NOMO-1 (cell line): Measurements from ENCODE around the gene RHOT1.
"Not testable (repeated sequence)": the region's sequence is repeated elsewhere in the genome, so short reads cannot be mapped to it uniquely, and the experiment has no call there.

Experiments used
- DNase-seq, 2 experiments: peaks; one replicate each; lab custom pipeline; 2025; ENCODE audit not compliant: unreplicated experiment in 2 of 2; lab: John Stamatoyannopoulos, UW

The RHOT1 gene

DNA sequence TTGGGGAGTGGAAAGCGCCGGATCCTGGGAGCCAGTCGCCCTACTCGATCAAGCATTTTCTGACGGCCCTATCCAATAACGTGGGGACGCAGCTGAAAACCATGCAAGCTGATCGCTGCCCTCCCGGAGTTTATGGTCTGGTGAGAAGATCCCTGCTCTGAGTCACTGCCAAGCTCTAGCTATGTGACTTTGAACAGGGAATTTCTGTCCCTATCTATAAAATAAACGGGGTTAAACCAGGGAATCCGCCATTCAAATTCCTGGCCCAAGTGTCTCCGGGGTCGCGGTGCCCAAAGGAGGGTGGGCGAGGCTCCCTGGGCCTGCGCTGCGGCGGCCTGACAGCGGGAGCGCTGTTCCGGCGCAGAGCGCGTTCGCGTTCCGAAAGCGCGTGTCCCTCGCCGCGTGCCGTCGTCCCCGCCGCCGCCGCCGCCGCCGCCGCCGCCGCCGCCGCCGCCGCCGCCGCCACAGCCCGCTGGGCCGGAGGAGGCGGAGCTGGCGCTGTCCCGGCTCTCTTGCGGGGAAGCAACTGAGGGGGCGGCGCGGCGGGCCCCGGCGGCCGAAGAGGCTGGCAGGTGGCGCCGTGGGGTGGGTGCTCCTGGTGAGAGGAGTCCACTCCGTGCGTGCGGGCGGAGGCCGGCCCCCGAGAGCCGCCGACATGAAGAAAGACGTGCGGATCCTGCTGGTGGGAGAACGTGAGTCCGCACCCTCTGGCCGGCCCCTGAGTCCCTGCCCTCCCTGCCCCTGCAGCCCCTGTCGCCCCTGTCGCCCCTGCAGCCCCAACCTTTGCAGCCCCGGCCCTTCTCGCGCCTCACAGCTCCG, at the start of gene RHOT1:
RHOT1 (plus strand) TSS at position 465 of the 819 bp plus-strand sequence; CDS start at position 656, 191 bp downstream.
- DNase-seq, result peak; percentile 70 to 84

- DNase-seq, result no peak
These were observed 42.6 kb upstream of the RHOT1 start for GRCh38 chr17:32099686-32100085.

- DNase-seq, result not testable (repeated sequence)
These were observed 42.0 kb upstream of the RHOT1 start for GRCh38 chr17:32100323-32100722.

- DNase-seq, result no peak
These were observed 41.2 kb upstream of the RHOT1 start for GRCh38 chr17:32100971-32101631.

GRCh38 chr17:32102172-32102571, 40.1 kb upstream of the RHOT1 start:
- DNase-seq, result no peak

- DNase-seq, result no peak
These were observed 39.6 kb upstream of the RHOT1 start for GRCh38 chr17:32102646-32103186.

DNA sequence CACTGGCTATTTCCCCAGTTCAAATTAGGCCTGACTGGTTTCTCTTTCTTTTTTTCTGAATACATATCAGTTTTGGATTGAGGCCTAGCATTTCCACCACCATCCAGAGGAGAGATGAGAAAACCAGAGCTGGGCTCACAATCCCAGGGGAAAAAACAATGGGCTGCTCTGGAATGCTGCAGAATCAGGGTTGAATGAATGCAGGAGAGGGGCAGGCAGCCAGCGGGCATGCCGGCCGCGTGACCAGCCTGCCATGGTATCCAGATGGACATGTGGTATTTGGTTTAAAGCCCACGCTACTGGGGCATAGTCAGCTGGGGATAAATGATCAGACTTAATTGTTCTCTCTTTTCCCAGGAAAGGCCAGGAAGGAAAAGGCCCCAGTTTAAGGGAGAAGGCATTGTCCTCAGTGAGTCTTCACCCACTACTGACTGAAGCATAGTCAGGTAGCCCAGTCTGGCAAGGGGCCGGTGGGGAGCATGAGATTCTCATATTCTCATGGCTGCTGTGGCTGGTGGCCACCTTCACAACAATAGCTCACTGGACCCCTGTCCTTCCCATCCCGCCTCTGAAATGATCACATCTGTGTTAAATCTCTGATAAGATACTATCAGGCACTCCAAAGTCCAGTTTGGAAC, 38.7 kb upstream of the RHOT1 start:
- no peak for DNase-seq

DNA sequence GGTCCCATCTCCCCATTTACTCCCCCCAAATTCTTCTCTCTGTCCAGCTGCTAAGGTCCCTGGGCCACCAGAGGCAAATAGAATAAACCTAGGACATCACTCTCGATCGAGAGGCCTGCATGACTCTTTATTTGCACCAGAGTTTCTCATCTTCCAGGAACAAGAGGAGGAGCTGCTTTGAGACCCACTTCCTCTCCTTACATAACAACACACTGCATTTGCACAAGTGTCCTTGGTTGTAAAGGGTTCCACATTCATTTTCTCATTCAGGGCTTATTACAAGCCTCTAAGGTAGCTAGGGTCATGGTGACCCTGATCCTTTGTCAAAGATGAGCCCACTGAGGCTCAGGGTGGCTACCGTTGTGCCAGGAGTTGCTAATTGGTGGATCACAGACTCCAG, 38.1 kb upstream of the RHOT1 start:
- DNase-seq, result peak; percentile 62 to 71

DNA sequence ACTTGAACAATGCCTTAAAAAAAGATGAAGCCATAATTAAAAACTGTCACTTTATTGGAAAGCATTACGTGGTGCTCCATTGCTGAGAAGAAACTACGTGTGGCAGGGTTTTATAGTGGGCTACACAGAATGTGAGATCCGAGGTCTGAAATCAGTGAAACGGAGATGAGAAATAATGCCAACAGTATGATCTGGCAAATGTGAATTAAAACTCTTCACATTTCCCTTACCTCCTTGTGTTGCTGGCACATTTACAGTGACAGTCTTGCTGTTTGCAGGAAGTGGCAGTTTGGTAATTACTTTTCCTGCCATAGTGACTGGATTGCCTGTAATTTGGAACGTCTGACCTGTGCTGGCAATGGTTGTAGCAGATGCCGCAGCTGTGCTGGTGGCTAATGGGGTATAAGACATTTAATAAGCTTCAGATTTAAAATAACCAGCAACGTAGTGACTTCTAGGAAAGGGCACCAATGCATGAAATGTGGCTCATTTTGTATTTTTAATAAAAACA, 35.8 kb upstream of the RHOT1 start:
- DNase-seq, result not testable (repeated sequence)

GRCh38 chr17:32107194-32107593, 35.1 kb upstream of the RHOT1 start:
- peak in 1 of 2 experiments; percentile 19 for DNase-seq

DNA sequence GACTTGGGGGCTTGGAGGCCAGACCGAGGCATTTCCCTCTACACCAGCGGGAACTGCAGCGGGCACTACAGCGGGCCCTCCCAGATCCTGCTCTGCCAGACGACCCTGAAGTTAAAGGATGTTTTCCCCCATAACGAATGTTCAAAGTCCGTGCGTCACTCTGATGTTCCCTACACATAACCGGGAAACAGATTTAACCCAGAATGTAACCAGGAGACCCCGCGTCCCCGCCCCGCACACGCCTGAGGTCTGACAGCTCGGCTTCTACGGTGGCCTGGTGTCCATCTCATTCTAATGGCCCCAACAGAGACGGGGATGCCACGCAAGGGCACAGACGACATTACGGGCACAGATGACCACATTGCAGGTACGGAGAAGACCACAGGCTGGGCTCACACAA, 31.7 kb upstream of the RHOT1 start:
- no peak for DNase-seq

GRCh38 chr17:32111141-32111771, 31.0 kb upstream of the RHOT1 start:
- DNase-seq, result no peak

DNA sequence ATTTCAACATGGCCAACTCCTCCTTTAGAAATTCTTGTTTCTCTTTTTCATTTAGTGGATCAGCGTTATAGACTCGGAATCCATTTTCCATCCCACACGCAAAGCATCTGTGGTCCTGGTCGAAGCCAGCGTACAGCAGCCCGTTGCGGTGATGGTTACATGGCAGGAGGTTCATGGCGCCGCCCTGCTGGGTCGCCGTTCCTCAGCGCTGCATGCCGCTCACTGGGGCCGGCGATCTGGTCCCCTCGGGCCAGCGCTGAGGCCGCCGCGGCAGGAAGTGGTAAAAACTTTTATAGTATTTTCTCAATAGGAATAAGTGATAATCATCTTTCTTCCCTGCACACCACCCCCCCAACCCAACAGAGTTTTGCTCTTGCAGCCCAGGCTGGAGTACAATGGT, 29.9 kb upstream of the RHOT1 start:
- no peak for DNase-seq

DNA sequence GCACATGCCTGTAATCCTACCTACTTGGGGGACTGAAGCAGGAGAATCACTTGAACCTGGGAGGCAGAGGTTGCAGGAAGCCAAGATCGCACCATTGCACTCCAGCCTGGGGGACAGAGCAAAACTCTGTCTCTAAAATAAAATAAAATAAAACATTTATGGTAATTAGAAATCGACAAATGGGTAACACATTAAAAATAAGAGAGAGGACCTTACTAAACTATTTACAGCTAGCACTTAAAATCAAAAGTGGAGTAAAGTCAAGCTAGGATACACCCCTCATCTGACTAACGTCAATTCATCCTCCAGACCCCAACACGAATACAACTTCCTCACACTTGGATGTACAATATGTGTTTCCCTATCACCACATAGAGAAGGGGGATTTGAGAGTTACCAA, 27.8 kb upstream of the RHOT1 start:
- no peak for DNase-seq

DNA sequence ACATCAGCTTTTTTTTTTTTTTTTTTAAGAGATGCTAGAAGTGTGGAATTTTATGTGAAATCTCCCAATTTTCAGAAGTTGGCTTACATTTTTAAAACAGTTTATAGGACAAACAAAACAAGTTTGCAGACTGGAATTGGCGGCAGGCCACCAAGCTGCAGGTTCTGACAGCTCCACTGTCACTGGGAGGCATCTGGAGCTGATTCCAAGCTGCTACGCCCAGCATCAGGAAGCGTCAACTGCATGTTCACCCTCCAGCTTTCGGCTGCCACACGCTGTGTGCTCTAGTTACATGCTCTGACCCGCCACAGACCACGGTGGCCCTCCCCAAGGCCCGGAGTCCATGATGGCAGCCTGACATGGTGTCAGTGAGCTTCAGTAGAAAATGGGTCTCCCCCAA, 26.8 kb upstream of the RHOT1 start:
- DNase-seq, result not testable (repeated sequence)

DNA sequence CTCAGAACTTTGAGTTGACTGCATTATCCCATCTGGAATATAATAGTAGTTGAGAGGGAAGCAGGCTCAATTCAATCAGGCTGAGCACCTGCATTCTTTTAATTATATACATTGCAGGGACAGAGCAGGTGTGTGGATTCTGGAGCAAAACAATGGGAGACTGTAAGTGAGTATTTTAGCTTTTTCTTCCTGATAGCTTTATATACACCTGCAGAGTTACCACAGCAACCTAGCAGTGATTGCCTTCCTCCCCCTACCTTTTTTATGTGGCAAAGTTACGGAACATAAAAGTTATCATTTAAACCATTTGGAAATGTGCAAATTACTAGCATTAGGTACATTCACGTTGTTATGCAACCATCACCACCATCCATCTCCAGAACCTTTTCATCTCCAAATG, 25.4 kb upstream of the RHOT1 start:
- DNase-seq, result no peak

DNA sequence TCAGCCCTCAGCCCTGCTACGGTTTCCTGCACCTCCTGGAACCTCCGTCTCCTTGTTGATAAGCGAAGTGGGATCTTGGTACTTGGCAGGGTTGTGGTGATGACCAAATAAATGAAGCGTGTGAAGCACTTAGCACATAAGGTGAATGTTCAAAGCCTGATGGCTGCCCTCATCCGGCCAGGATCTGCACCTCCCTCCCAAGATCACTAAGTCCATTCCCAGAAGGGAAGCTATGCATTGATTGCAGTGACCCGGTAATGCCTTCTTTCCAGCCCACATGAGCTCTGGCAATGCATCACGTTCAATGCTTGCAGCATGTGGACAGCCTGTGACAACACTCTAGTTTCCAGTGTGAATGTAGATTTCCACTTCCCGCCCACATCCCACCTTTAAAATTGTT, 24.9 kb upstream of the RHOT1 start:
- DNase-seq, result no peak

GRCh38 chr17:32118088-32118487, 24.2 kb upstream of the RHOT1 start:
- DNase-seq, result not testable (repeated sequence)

DNA sequence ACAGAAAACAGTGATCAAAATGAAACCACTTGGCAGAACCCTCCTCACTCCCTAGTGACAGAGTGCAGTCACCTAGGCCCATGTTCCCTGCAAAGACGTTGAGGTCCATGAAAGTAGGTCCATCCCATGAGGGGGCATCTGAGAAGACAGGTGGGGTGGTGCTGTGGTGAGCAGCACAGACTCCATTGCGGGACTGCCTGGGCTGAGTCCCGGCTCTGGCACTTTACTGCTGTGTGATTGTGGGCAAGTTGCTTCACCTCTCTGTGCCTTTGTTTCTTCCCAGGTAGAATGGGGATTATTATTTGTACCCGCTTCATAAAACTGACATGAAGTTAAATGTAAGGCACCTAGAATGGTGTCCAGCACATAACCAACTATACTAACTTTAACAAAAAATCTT, 23.5 kb upstream of the RHOT1 start:
- no peak for DNase-seq

DNA sequence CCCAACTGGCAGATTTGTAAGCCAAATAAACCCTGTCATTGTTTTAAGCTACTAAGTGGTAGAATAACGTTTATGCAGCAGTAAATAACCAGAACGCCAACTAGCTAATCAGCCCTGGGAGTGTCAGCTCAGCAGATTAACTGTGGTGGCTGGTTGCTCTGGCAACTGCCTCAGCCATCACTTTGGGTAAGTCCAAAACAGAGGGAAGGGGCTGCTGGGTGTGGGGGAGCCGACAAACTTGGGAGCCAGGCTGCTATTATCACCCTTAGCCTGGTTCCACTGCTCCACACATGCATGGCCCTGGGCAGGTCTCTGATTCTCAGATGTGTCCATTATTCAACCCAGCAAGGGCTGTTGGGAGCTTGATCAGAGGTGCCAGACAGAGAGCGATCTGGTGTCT, 22.2 kb upstream of the RHOT1 start:
- no peak for DNase-seq

GRCh38 chr17:32120716-32121115, 21.6 kb upstream of the RHOT1 start:
- DNase-seq, result no peak
